HepG2 (cell line): ENCODE data around the gene GSK3B. TPM values are rescaled to one million over a fixed set of nuclear protein-coding genes. Genes with fewer than 3 reads are reported as not detected.

Experiments
- BCL3 ChIP-seq: sonication (generic); formaldehyde crosslinking; IDR thresholded peaks from 2 replicates; pipeline ENCODE4 v1.5.1; 2020; ENCODE audit warnings: mild to moderate bottlenecking, missing genetic modification reagents, moderate library complexity
- CREM ChIP-seq, 2 experiments: sonication (generic) in 1 of 2; formaldehyde crosslinking in 1 of 2; IDR thresholded peaks; 2 replicates each; pipeline versions ENCODE4 v1.4.0 to v1.6.1; 2016 to 2020; ENCODE audit warnings: antibody characterized with exemption in 1 of 2, mild to moderate bottlenecking in 1 of 2, missing genetic modification reagents in 1 of 2
- KDM5A ChIP-seq: fragments of 200-600 bp; sonication (generic); IDR thresholded peaks from 2 replicates; pipeline ENCODE4 v1.7.0; 2018; ENCODE audit warnings: antibody characterized with exemption, mild to moderate bottlenecking, low read length, borderline replicate concordance
- MLLT10 ChIP-seq: sonication (generic); formaldehyde crosslinking; IDR thresholded peaks from 2 replicates; pipeline ENCODE4 v1.4.0; 2020; ENCODE audit warnings: missing genetic modification reagents
- NFE2L1 ChIP-seq: sonication (generic); formaldehyde crosslinking; IDR thresholded peaks from 2 replicates; pipeline ENCODE4 v1.4.0; 2020; ENCODE audit warnings: missing genetic modification reagents, mild to moderate bottlenecking, borderline replicate concordance
- PHF20 ChIP-seq: sonication (generic); formaldehyde crosslinking; IDR thresholded peaks from 2 replicates; pipeline ENCODE4 v1.5.0; 2020; ENCODE audit warnings: mild to moderate bottlenecking, missing genetic modification reagents
- PITX1 ChIP-seq: sonication (generic); formaldehyde crosslinking; IDR thresholded peaks from 2 replicates; pipeline ENCODE4 v1.5.1; 2020; ENCODE audit warnings: mild to moderate bottlenecking, missing genetic modification reagents
- SETDB1 ChIP-seq: sonication (generic); formaldehyde crosslinking; IDR thresholded peaks from 2 replicates; pipeline ENCODE4 v1.5.1; 2020; ENCODE audit warnings: missing genetic modification reagents, mild to moderate bottlenecking, borderline replicate concordance
- SKI ChIP-seq: fragments of 450-650 bp; IDR thresholded peaks from one replicate; pipeline ENCODE4 v1.6.1; 2018; ENCODE audit warnings: mild to moderate bottlenecking; ENCODE audit not compliant: partially characterized antibody
- SOX5 ChIP-seq: IDR thresholded peaks from 2 replicates; pipeline ENCODE4 v1.6.1; 2016; ENCODE audit warnings: borderline replicate concordance
- ZBTB42 ChIP-seq: sonication (generic); formaldehyde crosslinking; IDR thresholded peaks from 2 replicates; pipeline ENCODE4 v1.5.0; 2020; ENCODE audit warnings: mild to moderate bottlenecking, missing genetic modification reagents
- ZFX ChIP-seq: sonication (generic); formaldehyde crosslinking; IDR thresholded peaks from 2 replicates; pipeline ENCODE4 v1.4.0; 2020; ENCODE audit warnings: mild to moderate bottlenecking, low read depth, missing genetic modification reagents, moderate library complexity
- ZNF10 ChIP-seq: sonication (generic); formaldehyde crosslinking; IDR thresholded peaks from 2 replicates; pipeline ENCODE4 v1.4.0; 2020; ENCODE audit warnings: mild to moderate bottlenecking, low read depth, missing genetic modification reagents, borderline replicate concordance
- ZNF121 ChIP-seq: sonication (generic); formaldehyde crosslinking; IDR thresholded peaks from 2 replicates; pipeline ENCODE4 v1.5.0; 2020; ENCODE audit warnings: mild to moderate bottlenecking, missing genetic modification reagents
- ZNF276 ChIP-seq: sonication (generic); formaldehyde crosslinking; IDR thresholded peaks from 2 replicates; pipeline ENCODE4 v1.4.0; 2020; ENCODE audit warnings: mild to moderate bottlenecking, low read depth, missing genetic modification reagents
- ZNF564 ChIP-seq: sonication (generic); formaldehyde crosslinking; IDR thresholded peaks from 2 replicates; pipeline ENCODE4 v1.8.1; 2023; ENCODE audit warnings: mild to moderate bottlenecking, missing genetic modification reagents
- ZNF691 ChIP-seq: sonication (generic); formaldehyde crosslinking; IDR thresholded peaks from 2 replicates; pipeline ENCODE4 v1.4.0; 2020; ENCODE audit warnings: missing genetic modification reagents, low read depth, mild to moderate bottlenecking, borderline replicate concordance
- ZNF782 ChIP-seq: sonication (generic); formaldehyde crosslinking; IDR thresholded peaks from 2 replicates; pipeline ENCODE4 v1.4.0; 2020; ENCODE audit warnings: missing genetic modification reagents, mild to moderate bottlenecking, borderline replicate concordance
- polyA plus RNA-seq, 8 experiments: library from polyadenylated mRNA; depleted of rRNA in 3 of 8; stranded (reverse) in 7 of 8; unstranded in 1 of 8; fragments of >200 nt; fragmentation: Illumina TruSeq in 4 of 8; extraction: Trizol in 4 of 8; gene quantifications; 2 replicates each; pipeline versions ENCODE4 v1.2.1 to v1.2.3, GENCODE V29; 2011 to 2016; ENCODE audit warnings: low read depth in 4 of 8, missing spikeins in 1 of 8, mixed read lengths in 1 of 8; ENCODE audit not compliant: insufficient read depth in 1 of 8
- total RNA-seq, 5 experiments: library from RNA; depleted of rRNA; stranded (reverse); fragments of >200 nt; fragmentation: Illumina TruSeq; extraction: Trizol; gene quantifications; 2 replicates each; pipeline ENCODE4 v1.2.3, GENCODE V29; 2016; ENCODE audit warnings: low read depth in 1 of 5

GSK3B gene
- total and polyA plus RNA-seq, 2 of the 13 experiments (the other 11 are each of a cell fraction or from before 2014, with no cell fraction given) = 22.3 to 30.1 TPM

- no peak for TF ChIP-seq ZNF10 (CRISPR knock-in tag)
- no peak for TF ChIP-seq ZNF121
- TF ChIP-seq PITX1 (CRISPR knock-in tag) = no peak
- TF ChIP-seq ZBTB42 (CRISPR knock-in tag) = no peak
- no peak for TF ChIP-seq ZNF564 (CRISPR knock-in tag)
- no peak for TF ChIP-seq ZNF691 (CRISPR knock-in tag)
- TF ChIP-seq SKI = no peak
- no peak for TF ChIP-seq PHF20 (CRISPR knock-in tag)
- TF ChIP-seq ZFX (CRISPR knock-in tag) = no peak
- no peak for TF ChIP-seq CREM (IDR thresholded peaks at IDR 0.05)
- no peak for TF ChIP-seq CREM (CRISPR knock-in tag; IDR thresholded peaks at IDR 0.05)
- TF ChIP-seq ZNF276 (CRISPR knock-in tag) = no peak
- no peak for TF ChIP-seq NFE2L1 (CRISPR knock-in tag)
- TF ChIP-seq SOX5 (CRISPR knock-in tag) = no peak
- no peak for TF ChIP-seq ZNF782
- no peak for TF ChIP-seq KDM5A
- TF ChIP-seq MLLT10 (CRISPR knock-in tag) = no peak
- no peak for TF ChIP-seq SETDB1
- TF ChIP-seq BCL3 = no peak
Observed at GRCh38 chr3:119800844-119801243, 293.4 kb downstream of the GSK3B start (continued).
